T-helper 2 cell treated with Interferon-gamma antibody and Interleukin-4, amounts not matched to agents 100 ng/mL and 5 ng/mL, for 36 hours (primary cell): ENCODE data around the gene ZNF579. TPM values are rescaled to one million over a fixed set of nuclear protein-coding genes. Genes with fewer than 3 reads are reported as not detected.
"Not testable (repeated sequence)": the region's sequence is repeated elsewhere in the genome, so short reads cannot be mapped to it uniquely, and the experiment has no call there.

Source experiments
- intact Hi-C: fragments of 100-400 bp; cut with micrococcal nuclease; formaldehyde crosslinking; loops from one replicate; pipeline ENCODE4 v1.15.1; 2023
- total RNA-seq: library from RNA; stranded (reverse); gene quantifications from 2 replicates; pipeline ENCODE4 v1.2.3, GENCODE V29; 2022

Gene ZNF579
- total RNA-seq, 1 donor from 2014 or later, result 6.7 TPM

- intact Hi-C loops, result no loop called here
Observed at GRCh38 chr19:55578031-55578760, 2.5 kb downstream of the ZNF579 start.

DNA sequence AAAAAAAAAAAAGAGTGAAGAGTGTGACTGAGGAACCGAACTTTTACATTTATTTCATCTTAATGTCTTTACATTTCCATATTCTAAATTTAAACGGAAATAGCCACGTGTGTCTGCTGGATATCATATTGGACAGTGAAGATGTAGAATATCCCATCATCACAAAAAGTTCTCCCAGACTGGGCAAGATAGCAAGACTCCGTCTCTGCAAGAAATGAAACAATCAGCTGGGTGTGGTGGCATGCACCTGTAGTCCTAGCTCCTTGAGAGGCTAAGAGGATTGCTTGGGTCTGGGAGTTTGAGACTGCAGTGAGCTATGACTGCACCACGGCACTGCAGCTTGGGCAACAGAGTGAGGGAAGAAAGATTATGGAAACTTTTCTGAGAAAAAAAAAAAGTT is 3.9 kb downstream of the ZNF579 start:
- intact Hi-C loops, result no loop called here

- intact Hi-C loops, result not testable (repeated sequence)
Observed at GRCh38 chr19:55573929-55574328, 6.7 kb downstream of the ZNF579 start.

GRCh38 chr19:55569477-55569876 is 11.2 kb downstream of the ZNF579 start:
- intact Hi-C loops, result not testable (repeated sequence)

- intact Hi-C loops, result no loop called here
Observed at GRCh38 chr19:55567708-55568328, 12.8 kb downstream of the ZNF579 start.

- intact Hi-C loops, result no loop called here
Observed at GRCh38 chr19:55566823-55567222, 13.8 kb downstream of the ZNF579 start.

- intact Hi-C loops, result no loop called here
Observed at GRCh38 chr19:55563261-55563690, 17.4 kb downstream of the ZNF579 start.

- intact Hi-C loops, result no loop called here
Observed at GRCh38 chr19:55559684-55560083, 21.0 kb downstream of the ZNF579 start.

DNA sequence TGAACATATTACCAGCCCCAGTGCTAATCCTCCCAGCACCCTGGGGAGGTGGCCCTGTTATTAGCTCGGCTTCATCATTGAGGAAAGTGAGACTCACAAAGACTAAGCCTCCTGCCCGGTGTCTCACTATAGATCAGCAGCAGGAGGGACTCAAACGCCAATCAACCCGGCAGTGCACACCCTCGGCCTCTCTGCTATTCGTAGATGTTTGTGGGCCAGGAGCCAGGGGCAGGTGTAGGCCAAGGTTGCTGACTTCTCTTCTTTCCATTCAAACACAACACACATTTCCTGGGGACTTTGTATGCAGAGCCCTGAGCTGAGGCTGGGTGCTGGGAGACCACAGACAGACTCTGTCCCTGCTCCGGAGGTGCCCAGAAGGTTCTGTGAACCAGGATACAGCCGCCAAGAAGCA is 25.9 kb downstream of the ZNF579 start:
- intact Hi-C loops, result no loop called here

- intact Hi-C loops, result no loop called here
Observed at GRCh38 chr19:55554302-55554701, 26.3 kb downstream of the ZNF579 start.

DNA sequence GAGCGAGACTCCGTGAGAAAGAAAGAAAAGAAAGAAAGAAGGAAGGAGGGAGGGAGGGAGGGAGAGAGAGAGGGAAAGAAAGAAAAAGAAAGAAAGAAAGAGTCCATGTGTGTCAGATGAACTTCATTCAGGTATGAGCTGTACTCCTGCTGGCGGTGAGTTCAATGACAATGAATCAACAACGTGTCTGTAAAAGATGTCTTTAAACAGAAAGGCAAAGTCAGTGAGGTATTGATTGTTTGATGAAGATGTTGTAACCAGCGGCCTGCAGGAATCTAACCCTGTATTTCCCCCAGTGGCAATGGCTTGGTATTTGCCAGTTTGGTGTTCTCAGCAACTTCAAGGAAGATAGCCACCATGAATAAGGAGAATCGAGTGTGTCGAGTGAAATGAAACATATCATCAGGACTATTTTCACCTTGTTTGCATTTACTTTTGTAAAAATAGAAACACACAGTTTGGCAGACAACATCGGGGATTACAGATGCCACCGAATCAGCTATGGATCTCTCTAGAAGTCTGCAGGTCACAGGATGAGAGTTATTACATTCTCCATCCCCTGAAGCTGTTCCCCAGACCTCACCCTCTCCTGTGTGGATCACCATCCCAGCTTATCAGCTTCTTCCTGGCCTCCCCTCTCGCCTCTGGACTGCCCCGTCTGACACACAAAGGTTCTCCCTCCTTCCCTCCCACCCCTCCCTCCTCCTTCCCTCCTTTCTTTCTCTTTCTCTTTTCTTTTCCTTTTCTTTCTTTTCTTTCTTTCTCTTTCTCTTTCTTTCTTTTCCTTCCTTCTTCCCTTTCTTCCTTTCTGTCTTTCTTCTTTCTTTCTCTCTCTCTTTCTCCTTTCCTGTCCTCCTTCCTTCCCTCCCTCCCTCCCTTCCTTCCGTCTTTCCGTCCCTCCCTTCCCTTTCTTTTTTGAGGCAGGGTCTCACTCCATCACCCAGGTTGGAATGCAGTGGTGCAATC is 27.1 kb downstream of the ZNF579 start:
- intact Hi-C loops, result no loop called here

DNA sequence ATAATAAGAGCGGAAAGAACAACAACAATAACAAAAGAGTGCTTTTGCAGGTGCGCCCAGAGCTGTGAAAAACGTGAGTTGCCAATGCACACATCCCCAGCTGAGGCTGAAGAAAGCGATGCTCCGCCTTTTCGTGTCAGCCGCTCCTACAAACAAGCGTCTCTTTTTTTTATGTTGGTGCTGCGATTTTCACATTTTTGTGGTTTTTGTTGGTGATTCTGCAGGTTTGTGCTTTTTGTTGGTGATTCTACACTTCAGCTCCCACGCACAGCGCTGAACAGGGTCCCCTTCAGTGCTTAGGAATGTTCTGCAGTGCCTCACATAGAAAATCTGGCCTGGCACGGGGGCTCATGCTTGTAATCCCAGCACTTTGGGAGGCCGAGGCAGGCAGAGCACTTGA is 28.0 kb downstream of the ZNF579 start:
- intact Hi-C loops, result no loop called here

- intact Hi-C loops, result no loop called here
Observed at GRCh38 chr19:55552206-55552605, 28.4 kb downstream of the ZNF579 start.

DNA sequence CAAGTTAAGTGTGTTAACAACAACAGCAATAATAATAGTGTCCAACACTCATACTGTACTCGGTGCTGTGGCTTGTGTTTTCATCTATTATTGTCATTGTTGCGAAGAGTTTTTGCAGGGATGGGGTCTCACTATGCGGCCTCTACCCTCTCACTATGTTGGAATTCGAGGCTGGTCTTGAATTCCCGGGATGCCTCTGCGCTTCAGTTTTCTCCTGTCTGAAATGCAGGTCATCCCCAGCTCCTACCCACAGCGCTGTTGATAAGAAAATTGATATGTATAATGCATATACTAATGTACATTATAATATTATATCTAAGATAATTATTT is 30.4 kb downstream of the ZNF579 start:
- intact Hi-C loops, result no loop called here

DNA sequence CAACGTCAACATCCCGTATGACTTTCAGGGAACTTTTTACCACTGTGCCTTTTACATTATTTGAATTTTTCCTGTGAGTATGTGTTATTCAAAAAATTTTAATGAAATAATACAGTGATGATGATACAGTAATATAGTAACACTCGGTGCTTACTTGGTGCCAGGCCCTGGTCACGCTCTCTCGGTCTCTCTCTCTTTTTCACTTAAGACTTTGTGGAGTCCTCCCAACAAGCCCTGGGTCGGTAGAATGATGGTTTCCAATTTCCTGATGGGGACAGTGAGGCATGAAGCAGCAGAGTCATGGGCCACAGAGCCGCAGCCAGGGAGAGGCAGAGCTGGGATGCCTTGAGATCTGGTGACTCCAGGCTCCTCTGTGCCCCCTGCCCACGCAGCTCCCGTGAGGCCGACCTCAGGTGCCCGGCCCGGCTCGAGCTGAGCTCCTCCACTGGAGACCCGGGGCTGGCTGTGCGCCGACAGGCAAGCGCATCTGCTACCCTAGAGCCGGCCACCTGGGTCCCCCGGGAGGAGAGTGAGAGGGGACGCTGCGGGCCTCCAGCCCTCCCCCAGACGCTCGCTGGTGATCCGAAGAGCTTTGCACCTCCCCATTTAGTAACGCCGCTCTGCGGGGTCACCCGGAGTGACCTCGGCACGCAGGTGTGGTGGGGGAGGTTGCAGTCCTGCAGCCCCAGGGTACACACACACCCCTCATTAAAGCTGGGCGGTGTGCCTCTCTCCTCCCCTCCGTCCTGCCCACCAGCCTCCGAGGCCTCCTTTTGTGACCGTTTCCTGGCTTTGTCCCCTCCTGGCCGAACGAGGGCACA is 30.9 kb downstream of the ZNF579 start:
- intact Hi-C loops, result no loop called here

DNA sequence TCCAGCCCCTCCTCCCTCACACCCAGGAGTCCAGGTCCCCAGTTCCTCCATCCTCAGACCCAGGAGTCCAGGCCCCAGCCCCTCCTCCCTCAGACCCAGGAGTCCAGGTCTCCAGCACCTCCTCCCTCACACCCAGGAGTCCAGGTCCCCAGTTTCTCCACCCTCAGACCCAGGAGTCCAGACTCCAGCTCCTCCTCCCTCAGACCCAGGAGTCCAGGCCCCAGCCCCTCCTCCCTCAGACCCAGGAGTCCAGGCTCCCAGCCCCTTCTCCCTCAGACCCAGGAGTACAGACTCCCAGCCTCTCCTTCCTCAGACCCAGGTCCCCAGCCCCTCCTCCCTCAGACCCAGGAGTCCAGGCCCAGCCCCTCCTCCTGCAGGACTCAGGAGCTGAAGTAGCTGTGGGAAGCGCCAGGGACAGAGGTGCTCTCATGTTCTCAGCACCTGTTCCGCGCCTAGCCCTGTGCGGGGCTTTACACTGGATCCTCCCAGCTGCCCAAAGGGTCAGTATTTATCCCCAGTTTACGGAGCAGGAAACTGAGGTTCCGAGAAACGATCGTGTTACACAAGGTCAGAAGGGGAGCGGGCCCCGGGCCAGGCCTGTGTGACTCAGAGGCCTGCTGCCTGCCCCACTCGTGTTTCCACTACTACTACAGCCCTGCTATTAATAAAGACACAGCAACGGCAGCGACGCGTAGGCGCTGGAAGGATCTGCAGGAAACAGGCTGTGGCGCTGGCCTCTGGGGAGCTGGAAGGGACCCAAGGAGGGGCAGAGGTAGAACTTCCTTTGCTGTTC is 33.6 kb downstream of the ZNF579 start:
- intact Hi-C loops, result no loop called here

- intact Hi-C loops, result no loop called here
Observed at GRCh38 chr19:55546011-55546410, 34.6 kb downstream of the ZNF579 start.

GRCh38 chr19:55545443-55545842 is 35.2 kb downstream of the ZNF579 start, which contains the start of gene SBK3:
Gene SBK3 (minus strand): TSS chr19:55545543. CDS start chr19:55545543, 0 bp downstream.
- intact Hi-C loops, result no loop called here

DNA sequence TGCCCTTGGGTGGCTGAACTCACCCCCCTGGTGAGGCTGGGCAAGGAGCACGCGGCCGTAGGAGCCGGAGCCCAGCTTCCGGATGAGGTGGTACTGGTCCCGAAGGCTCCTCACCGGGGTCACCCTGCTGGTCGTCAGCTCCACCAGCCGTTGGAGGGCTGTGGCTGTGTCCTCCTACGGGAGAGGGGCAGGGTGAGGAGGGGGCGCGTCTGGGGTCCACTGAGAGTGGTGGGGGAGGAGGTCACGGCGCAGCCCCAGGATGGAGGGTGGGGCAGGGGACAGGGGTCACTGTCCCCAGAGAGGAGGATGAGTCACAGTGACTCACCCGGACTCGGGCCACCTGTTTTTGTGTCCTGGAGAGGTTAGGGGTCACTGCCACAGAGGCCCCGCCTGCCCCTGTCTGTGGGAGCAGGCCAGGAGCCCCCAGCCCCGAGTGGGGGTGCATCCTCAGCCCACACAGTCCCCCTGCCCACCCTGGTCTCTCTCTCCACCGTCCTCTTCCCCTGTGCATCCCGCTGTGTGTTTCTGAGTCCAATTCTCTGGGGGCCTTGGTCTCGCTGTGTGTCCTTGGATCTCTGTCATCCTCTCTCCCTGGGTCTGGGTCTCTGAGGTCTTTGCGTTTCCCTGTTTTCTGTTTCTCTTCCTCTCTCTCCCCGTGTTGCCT is 35.7 kb downstream of the ZNF579 start:
- intact Hi-C loops, result no loop called here

DNA sequence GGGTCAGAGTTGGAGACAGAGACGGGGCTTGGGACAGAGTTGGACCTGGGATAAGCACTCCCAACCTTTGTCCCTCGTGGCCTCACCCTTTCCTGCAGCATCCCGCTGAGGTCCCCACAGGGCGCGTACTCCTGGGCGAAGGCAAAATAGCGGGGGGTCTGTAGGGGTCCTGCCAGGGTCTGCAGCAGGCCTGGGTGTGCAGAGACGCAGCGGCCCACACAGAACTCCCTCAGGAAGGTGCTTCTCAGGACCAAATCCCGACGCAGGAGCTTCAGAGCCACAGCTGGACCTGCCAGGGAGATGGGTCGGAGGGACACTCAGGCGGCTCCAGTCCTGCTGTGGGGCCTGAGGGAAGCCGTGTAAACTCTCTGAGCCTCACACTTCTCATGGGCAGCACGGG is 36.6 kb downstream of the ZNF579 start:
- intact Hi-C loops, result no loop called here
